Memory B cell (primary cell): Measurements from ENCODE around the gene FGF5.
"Not testable (repeated sequence)": the region's sequence is repeated elsewhere in the genome, so short reads cannot be mapped to it uniquely, and the experiment has no call there.

Experiments used
- ATAC-seq: fragments of 150-1000 bp; cut with Tn5 transposase; 2 replicates; pipeline ENCODE4 v1.10.0; 2021; ENCODE audit warnings: low read depth, mild to moderate bottlenecking, moderate library complexity
- DNase-seq, 2 donors: peaks; one replicate each; pipeline ENCODE4 v3.0.0; 2022; ENCODE audit warnings: low spot score in 2 of 2
- H3K27ac Mint-ChIP-seq: one replicate; pipeline ENCODE4 v1.8.0; 2022; ENCODE audit warnings: mild to moderate bottlenecking, moderate library complexity, mixed read lengths
- H3K27me3 Mint-ChIP-seq: one replicate; pipeline ENCODE4 v1.8.0; 2022; ENCODE audit warnings: mixed read lengths
- H3K36me3 Mint-ChIP-seq: one replicate; pipeline ENCODE4 v1.8.0; 2022; ENCODE audit warnings: mild to moderate bottlenecking, mixed read lengths
- H3K4me1 Mint-ChIP-seq: one replicate; pipeline ENCODE4 v1.8.0; 2022; ENCODE audit warnings: mixed read lengths
- H3K4me3 Mint-ChIP-seq: one replicate; pipeline ENCODE4 v1.8.0; 2022; ENCODE audit warnings: mild to moderate bottlenecking, moderate library complexity, mixed read lengths
- H3K9me3 Mint-ChIP-seq: one replicate; pipeline ENCODE4 v1.8.0; 2022; ENCODE audit warnings: mixed read lengths

FGF5 gene

GRCh38 chr4:80263541-80264351 is 2.7 kb upstream of the FGF5 start:
- no peaks in the 10 kb centered on the region for H3K36me3 Mint-ChIP-seq
- H3K27me3 Mint-ChIP-seq = peaks cover 33% of the 10 kb centered on the region
- DNase-seq = no peak
- no peak overlapping the region for H3K4me3 Mint-ChIP-seq
- peaks cover 23% of the 10 kb centered on the region for H3K4me1 Mint-ChIP-seq
- no peak overlapping the region for H3K27ac Mint-ChIP-seq
- ATAC-seq = no peak
- no peaks in the 10 kb centered on the region for H3K9me3 Mint-ChIP-seq

DNA sequence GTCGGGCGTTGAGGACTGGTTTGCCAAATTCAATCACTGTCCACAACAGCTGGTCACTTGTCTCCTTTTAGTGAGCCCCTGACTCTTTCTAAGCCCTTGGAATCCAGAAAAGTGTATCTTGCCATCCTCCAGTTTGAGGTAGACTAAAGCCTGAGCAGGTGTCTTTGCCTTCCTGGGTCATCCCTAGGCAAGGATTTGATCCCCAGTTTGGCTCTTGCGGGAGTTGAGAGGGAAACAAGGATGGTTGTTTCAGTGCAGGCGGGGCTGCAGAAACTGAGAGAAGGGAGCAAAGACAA is 2.2 kb upstream of the FGF5 start:
- ATAC-seq (no peak), DNase-seq (no peak)
- no peaks in the 10 kb centered on the region for H3K36me3 Mint-ChIP-seq
- peaks cover 23% of the 10 kb centered on the region for H3K4me1 Mint-ChIP-seq
- H3K9me3 Mint-ChIP-seq = no peaks in the 10 kb centered on the region
- no peak overlapping the region for H3K27ac Mint-ChIP-seq
- no peak overlapping the region for H3K4me3 Mint-ChIP-seq
- peaks cover 38% of the 10 kb centered on the region for H3K27me3 Mint-ChIP-seq

GRCh38 chr4:80264825-80265224 is 1.6 kb upstream of the FGF5 start:
- DNase-seq = no peak
- peaks cover 38% of the 10 kb centered on the region for H3K27me3 Mint-ChIP-seq
- H3K36me3 Mint-ChIP-seq = no peaks in the 10 kb centered on the region
- H3K4me3 Mint-ChIP-seq = no peak overlapping the region
- H3K27ac Mint-ChIP-seq = no peak overlapping the region
- H3K4me1 Mint-ChIP-seq = peaks cover 23% of the 10 kb centered on the region
- H3K9me3 Mint-ChIP-seq = no peaks in the 10 kb centered on the region
- ATAC-seq = no peak

DNA sequence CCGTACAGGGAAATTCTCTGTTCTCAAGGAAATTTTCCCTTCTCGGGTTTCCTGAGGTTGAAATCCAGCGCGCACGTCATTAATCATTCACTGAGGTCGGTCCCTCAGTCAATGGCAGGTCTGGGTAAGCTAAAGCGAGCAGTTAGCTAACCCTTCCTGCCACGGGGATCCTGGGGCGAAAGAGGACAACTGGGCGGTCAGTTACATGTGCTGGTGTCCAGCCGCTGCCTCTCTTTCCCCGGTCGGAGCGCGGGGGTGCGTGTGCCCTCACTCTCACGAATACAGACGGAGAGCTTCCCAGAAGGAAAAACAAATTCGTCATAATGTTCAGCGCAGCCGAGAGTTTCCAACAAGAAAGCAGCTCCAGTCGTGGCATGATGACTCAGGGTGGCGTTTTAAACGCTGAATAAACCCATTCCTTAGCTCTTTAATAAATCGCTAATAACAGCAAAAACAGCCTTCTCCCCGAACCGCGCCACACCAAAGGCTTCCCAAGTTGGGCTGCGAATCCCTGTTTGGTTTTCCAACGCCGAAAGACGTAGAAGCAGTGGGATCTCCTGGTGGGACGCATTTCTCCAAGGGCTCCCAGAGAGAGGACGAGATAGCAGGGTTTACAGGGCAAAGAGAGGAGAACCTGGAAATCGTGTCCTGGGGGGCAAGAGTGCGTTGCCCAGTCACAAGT is 752 bp upstream of the FGF5 start:
- Mint-ChIP-seq H3K9me3 (no peaks in the 10 kb centered on the region), H3K36me3 (no peaks in the 10 kb centered on the region)
- no peak for DNase-seq

GRCh38 chr4:80266902-80267380 is 477 bp downstream of the FGF5 start:
- no peak overlapping the region for H3K27ac Mint-ChIP-seq
- H3K27me3 Mint-ChIP-seq = peaks cover 42% of the 10 kb centered on the region
- DNase-seq (no peak), ATAC-seq (peak; percentile 54)
- no peaks in the 10 kb centered on the region for H3K36me3 Mint-ChIP-seq
- peak overlapping the region; percentile 87 for H3K4me3 Mint-ChIP-seq
- no peaks in the 10 kb centered on the region for H3K9me3 Mint-ChIP-seq
- H3K4me1 Mint-ChIP-seq = peaks cover 23% of the 10 kb centered on the region

More for the DNA sequence above, 752 bp upstream of the FGF5 start:
- H3K4me1 Mint-ChIP-seq = peaks cover 23% of the 10 kb centered on the region
- no peak overlapping the region for H3K27ac Mint-ChIP-seq
- H3K27me3 Mint-ChIP-seq = peaks cover 39% of the 10 kb centered on the region
- H3K4me3 Mint-ChIP-seq = peak overlapping the region; percentile 87
- no peak for ATAC-seq

DNA sequence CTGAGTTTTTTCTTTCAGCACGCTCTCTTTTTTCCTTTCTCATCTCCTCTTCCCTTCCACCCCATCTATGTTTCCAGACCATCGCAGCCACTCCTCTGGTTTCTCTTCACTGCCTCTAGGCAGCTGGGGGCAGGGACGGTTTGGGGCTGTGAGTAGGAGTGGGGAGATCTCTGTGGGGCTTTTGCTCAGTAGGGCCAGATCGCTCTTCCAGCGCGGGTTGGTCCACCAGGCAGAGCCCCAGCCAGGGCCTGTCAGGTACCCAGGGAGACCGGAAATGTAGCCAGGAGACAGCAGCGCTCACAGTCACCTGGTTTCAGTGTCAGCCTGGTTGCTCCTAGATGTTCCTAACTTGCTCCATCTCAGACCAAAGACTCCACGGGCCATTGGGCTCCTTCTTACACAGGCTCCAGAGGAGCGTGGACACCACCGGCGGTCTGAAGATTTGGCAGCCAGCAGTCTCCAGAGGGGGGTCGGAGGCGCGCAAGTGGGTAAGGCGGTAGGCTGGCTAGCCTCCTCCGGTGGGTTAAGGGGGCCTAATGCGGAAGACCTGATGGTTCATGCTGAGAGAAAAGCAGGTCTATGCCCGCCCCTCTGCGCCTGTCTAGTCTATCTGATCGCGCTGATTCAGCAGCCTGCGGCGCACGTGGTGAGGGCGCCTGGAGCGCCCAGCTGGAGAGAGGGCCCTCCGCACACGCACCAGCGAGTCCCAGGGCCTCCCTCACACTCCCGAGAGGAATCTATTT is 1.8 kb downstream of the FGF5 start:
- ATAC-seq = no peak
- Mint-ChIP-seq H3K4me3 (no peak overlapping the region), H3K27ac (no peak overlapping the region), H3K27me3 (peaks cover 39% of the 10 kb centered on the region), H3K9me3 (no peaks in the 10 kb centered on the region), H3K36me3 (no peaks in the 10 kb centered on the region), H3K4me1 (peaks cover 23% of the 10 kb centered on the region)
- no peak for DNase-seq

- Mint-ChIP-seq H3K27ac (no peak overlapping the region), H3K4me3 (no peak overlapping the region), H3K4me1 (peaks cover 23% of the 10 kb centered on the region)
Measured at GRCh38 chr4:80268936-80269335, 2.5 kb downstream of the FGF5 start.

DNA sequence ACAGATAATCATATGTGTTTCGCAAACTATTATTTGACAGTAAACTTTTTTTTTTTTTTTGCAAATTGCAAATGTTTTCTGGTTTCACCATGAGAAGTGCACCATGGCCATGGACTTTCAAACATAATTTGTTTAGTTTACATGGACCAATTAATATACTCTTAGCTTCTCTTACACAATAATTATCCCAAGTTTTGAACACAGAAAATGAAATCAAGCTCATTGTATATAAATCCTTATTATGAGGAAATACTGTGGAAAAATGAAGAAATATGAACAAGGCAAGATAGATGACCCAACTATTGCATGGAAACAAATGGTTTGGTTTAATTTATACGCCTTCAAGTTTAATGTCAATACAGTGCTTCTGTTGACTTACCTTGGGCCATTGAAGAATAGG is 3.9 kb downstream of the FGF5 start:
- H3K27me3 Mint-ChIP-seq = peaks cover 33% of the 10 kb centered on the region
- no peaks in the 10 kb centered on the region for H3K9me3 Mint-ChIP-seq
- H3K4me3 Mint-ChIP-seq = no peak overlapping the region
- H3K27ac Mint-ChIP-seq = no peak overlapping the region
- ATAC-seq (no peak), DNase-seq (no peak)
- no peaks in the 10 kb centered on the region for H3K36me3 Mint-ChIP-seq
- peaks cover 23% of the 10 kb centered on the region for H3K4me1 Mint-ChIP-seq

More at GRCh38 chr4:80268936-80269335, 2.5 kb downstream of the FGF5 start:
- H3K27me3 Mint-ChIP-seq = peaks cover 38% of the 10 kb centered on the region
- DNase-seq (no peak), ATAC-seq (no peak)
- no peaks in the 10 kb centered on the region for H3K9me3 Mint-ChIP-seq
- H3K36me3 Mint-ChIP-seq = no peaks in the 10 kb centered on the region

DNA sequence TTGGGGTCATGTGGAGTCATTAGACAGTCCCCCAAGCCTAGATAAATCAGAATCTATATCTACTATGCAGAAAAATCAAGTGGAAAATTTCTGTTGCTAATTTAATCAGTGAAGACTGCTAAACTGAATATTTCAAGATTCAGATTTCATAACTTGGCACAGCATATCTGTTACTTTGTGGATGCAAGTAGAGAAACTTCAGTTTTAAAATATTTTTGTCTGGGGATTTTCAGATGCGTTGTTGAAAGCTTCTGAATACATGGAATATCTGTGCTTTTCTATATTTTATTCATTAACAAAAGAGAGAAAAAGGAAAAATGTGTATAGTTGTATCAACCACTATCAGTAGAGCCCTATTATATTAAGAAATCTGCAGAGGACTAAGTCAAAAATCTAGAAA is 4.4 kb downstream of the FGF5 start:
- ATAC-seq (no peak), DNase-seq (no peak)
- Mint-ChIP-seq H3K27ac (no peak overlapping the region), H3K27me3 (peaks cover 32% of the 10 kb centered on the region), H3K9me3 (no peaks in the 10 kb centered on the region), H3K4me3 (no peak overlapping the region), H3K36me3 (no peaks in the 10 kb centered on the region), H3K4me1 (peaks cover 19% of the 10 kb centered on the region)

DNA sequence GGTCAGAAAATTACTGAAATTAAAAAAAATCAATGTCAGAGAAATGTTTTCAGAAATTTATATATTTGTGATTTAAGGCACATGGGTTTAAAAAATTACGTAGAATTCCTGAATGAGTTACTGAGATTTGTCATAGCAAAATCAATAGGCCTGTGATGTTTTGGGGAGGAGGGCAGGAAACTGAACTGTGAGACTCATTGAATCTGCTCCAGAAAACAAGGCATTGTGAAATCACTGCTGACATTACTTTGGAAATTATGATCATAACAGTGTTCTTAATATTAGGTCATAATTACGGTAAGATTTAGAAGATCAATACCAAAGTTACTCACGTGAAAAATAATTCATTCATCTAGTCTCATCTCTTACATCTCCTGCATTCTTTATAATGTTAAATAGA is 5.3 kb downstream of the FGF5 start:
- Mint-ChIP-seq H3K27me3 (peaks cover 28% of the 10 kb centered on the region), H3K4me1 (peaks cover 12% of the 10 kb centered on the region), H3K4me3 (no peak overlapping the region)

DNA sequence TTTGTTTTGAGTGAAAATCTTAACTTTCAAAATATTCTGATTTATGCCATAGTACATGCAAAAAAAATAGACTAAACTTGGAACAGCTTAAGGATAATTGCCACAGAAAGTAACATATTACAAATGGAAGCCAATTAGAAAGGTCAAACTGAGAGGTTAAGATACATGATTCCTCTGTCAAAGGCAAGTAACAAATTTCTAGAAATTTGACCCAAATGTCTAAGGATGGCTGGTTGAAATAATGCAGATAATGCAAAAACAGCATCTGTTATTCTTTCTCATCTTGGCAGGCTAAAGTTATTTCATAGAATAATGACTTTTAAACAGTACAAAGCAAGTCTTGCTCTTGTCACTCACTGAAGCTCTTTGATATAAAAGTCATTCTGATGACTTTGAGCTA is 10.5 kb downstream of the FGF5 start:
- H3K4me1 Mint-ChIP-seq = no peaks in the 10 kb centered on the region
- H3K9me3 Mint-ChIP-seq = no peaks in the 10 kb centered on the region
- H3K36me3 Mint-ChIP-seq = no peaks in the 10 kb centered on the region
- ATAC-seq (no peak), DNase-seq (no peak)
- H3K4me3 Mint-ChIP-seq = no peak overlapping the region
- no peak overlapping the region for H3K27ac Mint-ChIP-seq
- H3K27me3 Mint-ChIP-seq = peaks cover 3% of the 10 kb centered on the region

More for the DNA sequence above, 5.3 kb downstream of the FGF5 start:
- ATAC-seq (no peak), DNase-seq (no peak)
- H3K9me3 Mint-ChIP-seq = no peaks in the 10 kb centered on the region
- H3K27ac Mint-ChIP-seq = no peak overlapping the region
- no peaks in the 10 kb centered on the region for H3K36me3 Mint-ChIP-seq

- Mint-ChIP-seq H3K27me3 (peaks cover 4% of the 10 kb centered on the region), H3K36me3 (no peaks in the 10 kb centered on the region), H3K27ac (no peak overlapping the region), H3K9me3 (no peaks in the 10 kb centered on the region), H3K4me3 (no peak overlapping the region), H3K4me1 (no peaks in the 10 kb centered on the region)
- no peak for ATAC-seq
- DNase-seq = no peak
Measured at GRCh38 chr4:80279751-80280150, 13.3 kb downstream of the FGF5 start.

GRCh38 chr4:80286451-80286850 is 20.0 kb downstream of the FGF5 start:
- DNase-seq (no peak), ATAC-seq (no peak)
- Mint-ChIP-seq H3K27ac (no peak overlapping the region), H3K36me3 (no peaks in the 10 kb centered on the region), H3K4me3 (no peak overlapping the region), H3K4me1 (no peaks in the 10 kb centered on the region), H3K27me3 (peaks cover 8% of the 10 kb centered on the region), H3K9me3 (no peaks in the 10 kb centered on the region)

DNA sequence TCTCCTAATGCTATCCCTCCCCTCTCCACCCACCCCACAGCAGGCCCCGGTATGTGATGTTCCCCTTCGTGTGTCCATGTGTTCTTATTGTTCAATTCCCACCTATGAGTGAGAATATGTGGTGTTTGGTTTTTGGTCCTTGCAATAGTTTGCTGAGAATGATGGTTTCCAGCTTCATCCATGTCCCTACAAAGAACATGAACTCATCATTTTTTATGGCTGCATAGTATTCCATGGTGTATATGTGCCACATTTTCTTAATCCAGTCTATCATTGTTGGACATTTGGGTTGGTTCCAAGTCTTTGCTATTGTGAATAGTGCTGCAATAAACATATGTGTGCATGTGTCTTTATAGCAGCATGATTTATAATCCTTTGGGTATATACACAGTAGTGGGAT is 24.2 kb downstream of the FGF5 start:
- not testable (repeated sequence) for H3K36me3 Mint-ChIP-seq, H3K27me3 Mint-ChIP-seq, H3K4me1 Mint-ChIP-seq, DNase-seq, H3K4me3 Mint-ChIP-seq, H3K27ac Mint-ChIP-seq, H3K9me3 Mint-ChIP-seq, ATAC-seq
